ENCODE data around the gene ANAPC10. TPM values are rescaled to one million over a fixed set of nuclear protein-coding genes. Genes with fewer than 3 reads are reported as not detected.

The ANAPC10 gene
- total and polyA plus RNA-seq, 2 donors (not counting 1 experiment from before 2014, with no cell fraction given), result 28.1 to 29.7 TPM

- TF ChIP-seq, protein P1, sequence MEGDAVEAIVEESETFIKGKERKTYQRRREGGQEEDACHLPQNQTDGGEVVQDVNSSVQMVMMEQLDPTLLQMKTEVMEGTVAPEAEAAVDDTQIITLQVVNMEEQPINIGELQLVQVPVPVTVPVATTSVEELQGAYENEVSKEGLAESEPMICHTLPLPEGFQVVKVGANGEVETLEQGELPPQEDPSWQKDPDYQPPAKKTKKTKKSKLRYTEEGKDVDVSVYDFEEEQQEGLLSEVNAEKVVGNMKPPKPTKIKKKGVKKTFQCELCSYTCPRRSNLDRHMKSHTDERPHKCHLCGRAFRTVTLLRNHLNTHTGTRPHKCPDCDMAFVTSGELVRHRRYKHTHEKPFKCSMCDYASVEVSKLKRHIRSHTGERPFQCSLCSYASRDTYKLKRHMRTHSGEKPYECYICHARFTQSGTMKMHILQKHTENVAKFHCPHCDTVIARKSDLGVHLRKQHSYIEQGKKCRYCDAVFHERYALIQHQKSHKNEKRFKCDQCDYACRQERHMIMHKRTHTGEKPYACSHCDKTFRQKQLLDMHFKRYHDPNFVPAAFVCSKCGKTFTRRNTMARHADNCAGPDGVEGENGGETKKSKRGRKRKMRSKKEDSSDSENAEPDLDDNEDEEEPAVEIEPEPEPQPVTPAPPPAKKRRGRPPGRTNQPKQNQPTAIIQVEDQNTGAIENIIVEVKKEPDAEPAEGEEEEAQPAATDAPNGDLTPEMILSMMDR (conservative IDR thresholded peaks at IDR 0.05 in 1 of 2, IDR thresholded peaks at IDR 0.05 in 1 of 2; ENCODE audit: low read depth in 1 of 2, low read length in 2 of 2), result no peak
- no peak for TF ChIP-seq EZH2 (IDR thresholded peaks at IDR 0.05; ENCODE audit: low read length, missing control alignments)
- Histone ChIP-seq H3K4me2 (ENCODE audit: extremely low read depth, insufficient read depth, low read length) (no peak overlapping the region), H4K20me1 (ENCODE audit: control insufficient read depth, extremely low read depth, insufficient read depth, low read length) (no peaks in the 10 kb centered on the region), H3K27ac (ENCODE audit: insufficient read depth, low read length) (no peak overlapping the region), H3K36me3 (ENCODE audit: control insufficient read depth, insufficient read depth, low read length) (no peaks in the 10 kb centered on the region), H3K4me1 (ENCODE audit: control insufficient read depth, extremely low read depth, insufficient read depth, low read length) (no peaks in the 10 kb centered on the region), H3K4me3 (replicated peaks in 1 of 4; ENCODE audit: control extremely low read depth in 1 of 4, insufficient read depth in 1 of 4, low read depth in 3 of 4, low read length in 4 of 4) (no peak overlapping the region), H3K9ac (ENCODE audit: insufficient read depth, low read length) (no peak overlapping the region), H3K9me3 (ENCODE audit: control insufficient read depth, insufficient read depth, low read depth, low read length) (no peaks in the 10 kb centered on the region), H3K27me3 (ENCODE audit: control insufficient read depth, insufficient read depth, low read length) (no peaks in the 10 kb centered on the region), H3K79me2 (ENCODE audit: control insufficient read depth, insufficient read depth, low read length) (no peaks in the 10 kb centered on the region), H2AFZ (ENCODE audit: low read length) (no peak overlapping the region)
- peak in 1 of 2 donors; percentile 20 for DNase-seq (ENCODE audit: low read depth in 2 of 2)
These were observed 42.3 kb downstream of the ANAPC10 start for GRCh38 chr4:145055533-145056257.

- DNase-seq (ENCODE audit: low read depth in 2 of 2), result no peak
- Histone ChIP-seq H3K36me3 (ENCODE audit: control insufficient read depth, insufficient read depth, low read length) (no peaks in the 10 kb centered on the region), H3K4me2 (ENCODE audit: extremely low read depth, insufficient read depth, low read length) (no peak overlapping the region), H3K27me3 (ENCODE audit: control insufficient read depth, insufficient read depth, low read length) (no peaks in the 10 kb centered on the region), H3K4me3 (replicated peaks in 1 of 4; ENCODE audit: control extremely low read depth in 1 of 4, insufficient read depth in 1 of 4, low read depth in 3 of 4, low read length in 4 of 4) (no peak overlapping the region), H3K9ac (ENCODE audit: insufficient read depth, low read length) (no peak overlapping the region), H3K4me1 (ENCODE audit: control insufficient read depth, extremely low read depth, insufficient read depth, low read length) (no peaks in the 10 kb centered on the region), H3K27ac (ENCODE audit: insufficient read depth, low read length) (no peak overlapping the region), H3K9me3 (ENCODE audit: control insufficient read depth, insufficient read depth, low read depth, low read length) (no peaks in the 10 kb centered on the region), H3K79me2 (ENCODE audit: control insufficient read depth, insufficient read depth, low read length) (no peaks in the 10 kb centered on the region), H2AFZ (ENCODE audit: low read length) (no peak overlapping the region), H4K20me1 (ENCODE audit: control insufficient read depth, extremely low read depth, insufficient read depth, low read length) (no peaks in the 10 kb centered on the region)
- no peak for TF ChIP-seq EZH2 (IDR thresholded peaks at IDR 0.05; ENCODE audit: low read length, missing control alignments)
- TF ChIP-seq, protein P1 (conservative IDR thresholded peaks at IDR 0.05 in 1 of 2, IDR thresholded peaks at IDR 0.05 in 1 of 2; ENCODE audit: low read depth in 1 of 2, low read length in 2 of 2), result no peak
These were observed 48.8 kb downstream of the ANAPC10 start for GRCh38 chr4:145049241-145049640.

DNA sequence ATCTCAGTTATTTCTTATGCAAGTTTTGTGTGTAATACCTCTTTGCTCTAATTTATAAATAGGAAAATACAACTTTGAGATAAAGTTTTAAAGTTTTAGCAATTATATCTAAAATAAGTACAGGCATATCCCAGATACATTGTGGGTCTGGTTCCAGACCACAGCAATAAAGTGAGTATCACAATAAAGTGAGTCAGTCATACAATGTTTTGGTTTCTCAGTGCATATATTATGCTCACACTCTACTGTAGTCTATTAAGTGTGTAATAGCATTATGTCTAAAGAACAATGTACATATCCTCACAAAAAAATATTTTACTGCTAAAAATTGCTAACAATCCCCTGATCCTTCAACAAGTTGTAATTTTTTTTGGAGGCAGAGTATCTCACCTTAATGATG lies 49.2 kb downstream of the ANAPC10 start:
- H3K4me2 ChIP-seq (ENCODE audit: extremely low read depth, insufficient read depth, low read length), result no peak overlapping the region
- H3K27me3 ChIP-seq (ENCODE audit: control insufficient read depth, insufficient read depth, low read length), result no peaks in the 10 kb centered on the region
- H3K4me3 ChIP-seq (replicated peaks in 1 of 4; ENCODE audit: control extremely low read depth in 1 of 4, insufficient read depth in 1 of 4, low read depth in 3 of 4, low read length in 4 of 4), result no peak overlapping the region
- H3K9me3 ChIP-seq (ENCODE audit: control insufficient read depth, insufficient read depth, low read depth, low read length), result no peaks in the 10 kb centered on the region
- no peak overlapping the region for H3K27ac ChIP-seq (ENCODE audit: insufficient read depth, low read length)
- no peak overlapping the region for H3K9ac ChIP-seq (ENCODE audit: insufficient read depth, low read length)
- no peaks in the 10 kb centered on the region for H3K4me1 ChIP-seq (ENCODE audit: control insufficient read depth, extremely low read depth, insufficient read depth, low read length)
- no peaks in the 10 kb centered on the region for H3K36me3 ChIP-seq (ENCODE audit: control insufficient read depth, insufficient read depth, low read length)
- no peaks in the 10 kb centered on the region for H4K20me1 ChIP-seq (ENCODE audit: control insufficient read depth, extremely low read depth, insufficient read depth, low read length)
- TF ChIP-seq, protein P1 (conservative IDR thresholded peaks at IDR 0.05 in 1 of 2, IDR thresholded peaks at IDR 0.05 in 1 of 2; ENCODE audit: low read depth in 1 of 2, low read length in 2 of 2), result no peak
- no peak for TF ChIP-seq EZH2 (IDR thresholded peaks at IDR 0.05; ENCODE audit: low read length, missing control alignments)
- H3K79me2 ChIP-seq (ENCODE audit: control insufficient read depth, insufficient read depth, low read length), result no peaks in the 10 kb centered on the region
- no peak overlapping the region for H2AFZ ChIP-seq (ENCODE audit: low read length)
- DNase-seq (ENCODE audit: low read depth in 2 of 2), result peak in 1 of 2 donors; percentile 22
